ENCODE results near the gene SYT12.
"Not testable (repeated sequence)": the region's sequence is repeated elsewhere in the genome, so short reads cannot be mapped to it uniquely, and the experiment has no call there.

SYT12 gene, protein sequence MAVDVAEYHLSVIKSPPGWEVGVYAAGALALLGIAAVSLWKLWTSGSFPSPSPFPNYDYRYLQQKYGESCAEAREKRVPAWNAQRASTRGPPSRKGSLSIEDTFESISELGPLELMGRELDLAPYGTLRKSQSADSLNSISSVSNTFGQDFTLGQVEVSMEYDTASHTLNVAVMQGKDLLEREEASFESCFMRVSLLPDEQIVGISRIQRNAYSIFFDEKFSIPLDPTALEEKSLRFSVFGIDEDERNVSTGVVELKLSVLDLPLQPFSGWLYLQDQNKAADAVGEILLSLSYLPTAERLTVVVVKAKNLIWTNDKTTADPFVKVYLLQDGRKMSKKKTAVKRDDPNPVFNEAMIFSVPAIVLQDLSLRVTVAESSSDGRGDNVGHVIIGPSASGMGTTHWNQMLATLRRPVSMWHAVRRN

GRCh38 chr11:67022961-67023956, at the start of gene SYT12:
SYT12 (plus strand) TSS chr11:67023134; CDS start chr11:67030145, 7,011 bp downstream.
- DNase-seq = peak; percentile 60

- no peak for DNase-seq
Measured at GRCh38 chr11:66973956-66974580, 48.9 kb upstream of the SYT12 start.

DNA sequence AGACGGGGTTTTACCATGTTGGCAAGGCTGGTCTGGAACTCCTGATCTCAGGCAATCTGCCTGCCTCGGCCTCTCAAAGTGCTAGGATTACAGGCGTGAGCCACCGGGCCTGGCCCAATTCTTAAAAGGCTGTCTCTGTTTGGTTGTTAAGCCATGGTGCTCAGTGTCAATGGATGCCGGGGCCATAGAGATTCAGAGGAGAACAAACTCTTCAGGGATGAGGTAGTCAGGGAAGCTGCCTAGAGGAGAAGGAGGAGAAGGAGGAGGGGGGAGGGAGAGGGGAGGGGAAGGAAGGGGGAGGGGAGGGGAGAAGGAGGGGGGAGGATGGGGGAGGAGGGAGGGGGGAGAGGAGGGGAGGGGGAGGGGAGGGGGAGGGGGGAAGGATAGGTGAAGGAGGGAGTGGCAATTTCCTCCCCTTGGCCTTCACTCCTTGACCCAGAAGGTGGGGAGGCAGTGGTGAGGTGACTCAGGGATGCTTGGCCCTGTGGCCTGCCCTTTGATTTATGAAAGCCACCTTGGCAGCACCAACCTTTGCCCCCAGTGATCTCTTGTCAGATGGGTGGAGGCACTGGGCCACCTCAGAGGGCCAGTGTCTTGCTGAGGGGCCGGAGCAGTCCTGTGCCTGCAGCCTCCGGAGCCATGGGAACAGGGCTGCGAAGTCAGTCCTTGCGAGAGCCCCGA, 48.1 kb upstream of the SYT12 start, which contains the start of gene C11orf86:
Gene C11orf86, plus strand, starts transcription at position 581 of the 681 bp plus-strand sequence. Its CDS starts 59 bp downstream, at position 640.
- DNase-seq = no peak

DNA sequence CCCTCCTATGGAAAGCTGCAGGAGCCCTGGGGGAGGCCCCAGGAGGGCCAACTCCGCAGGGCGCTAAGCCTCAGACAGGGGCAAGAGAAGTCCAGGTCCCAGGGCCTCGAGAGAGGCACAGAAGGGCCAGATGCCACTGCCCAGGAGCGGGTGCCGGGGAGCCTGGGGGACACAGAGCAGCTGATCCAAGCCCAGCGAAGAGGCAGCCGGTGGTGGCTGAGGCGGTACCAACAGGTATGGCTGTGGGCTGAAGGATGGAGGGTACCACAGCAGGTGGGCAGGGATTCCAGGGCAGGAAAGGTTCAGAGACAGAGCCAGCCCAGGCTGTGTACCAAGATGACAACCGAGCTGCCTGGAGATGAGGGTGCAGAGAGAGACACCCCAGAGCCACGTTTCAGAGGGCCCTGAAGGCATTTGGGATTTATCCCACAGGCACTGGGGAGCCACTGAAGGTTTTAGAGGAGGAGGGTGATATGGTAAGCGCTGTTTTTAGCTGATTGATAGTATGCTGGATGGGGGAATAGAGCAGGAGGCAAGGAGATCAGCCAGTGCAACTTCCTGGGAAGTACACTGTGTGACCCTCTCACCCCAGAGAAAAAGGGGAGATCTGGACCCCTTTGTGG, 47.4 kb upstream of the SYT12 start:
- no peak for DNase-seq

GRCh38 chr11:66976028-66976467, 46.9 kb upstream of the SYT12 start:
- DNase-seq = peak; percentile 48

DNA sequence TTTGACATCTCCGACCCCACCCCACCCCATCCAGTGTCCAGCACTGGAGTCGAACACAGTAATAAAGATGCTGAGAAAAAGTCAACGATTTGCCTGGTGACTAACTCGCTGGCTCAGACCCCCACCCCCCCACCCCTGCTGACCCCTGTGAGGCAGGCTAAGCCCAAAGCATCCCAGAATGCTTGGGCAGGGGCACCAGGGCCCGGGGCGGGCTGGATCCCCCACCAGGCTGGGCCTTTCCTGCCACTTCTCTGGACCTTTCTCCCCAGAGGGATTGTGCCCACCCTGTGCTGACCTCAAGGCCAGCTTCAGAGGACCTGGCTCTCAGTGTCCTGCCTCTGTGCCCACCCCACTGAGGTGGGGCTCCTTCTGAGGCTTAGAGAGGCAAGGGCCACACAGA, 46.0 kb upstream of the SYT12 start:
- DNase-seq = no peak

DNA sequence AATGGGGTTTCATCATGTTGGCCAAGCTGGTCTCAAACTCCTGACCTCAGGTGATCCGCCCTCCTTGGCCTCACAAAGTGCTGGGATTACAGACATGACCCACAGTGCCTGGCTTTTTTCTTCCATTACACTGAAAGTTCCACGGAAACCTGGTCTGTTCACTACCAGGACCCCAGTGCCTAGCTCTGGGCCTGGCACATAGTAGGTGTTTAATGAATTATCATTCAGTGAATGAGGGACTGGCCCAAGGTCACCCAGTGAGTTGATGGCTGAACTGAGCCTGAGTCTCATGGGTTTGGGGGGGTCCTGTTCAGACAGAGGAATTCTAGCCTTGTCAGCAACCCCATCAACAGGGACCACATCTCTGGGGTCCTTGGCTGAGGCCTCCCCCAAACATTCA, 44.7 kb upstream of the SYT12 start:
- DNase-seq = no peak

GRCh38 chr11:66978717-66979116, 44.2 kb upstream of the SYT12 start:
- no peak for DNase-seq

DNA sequence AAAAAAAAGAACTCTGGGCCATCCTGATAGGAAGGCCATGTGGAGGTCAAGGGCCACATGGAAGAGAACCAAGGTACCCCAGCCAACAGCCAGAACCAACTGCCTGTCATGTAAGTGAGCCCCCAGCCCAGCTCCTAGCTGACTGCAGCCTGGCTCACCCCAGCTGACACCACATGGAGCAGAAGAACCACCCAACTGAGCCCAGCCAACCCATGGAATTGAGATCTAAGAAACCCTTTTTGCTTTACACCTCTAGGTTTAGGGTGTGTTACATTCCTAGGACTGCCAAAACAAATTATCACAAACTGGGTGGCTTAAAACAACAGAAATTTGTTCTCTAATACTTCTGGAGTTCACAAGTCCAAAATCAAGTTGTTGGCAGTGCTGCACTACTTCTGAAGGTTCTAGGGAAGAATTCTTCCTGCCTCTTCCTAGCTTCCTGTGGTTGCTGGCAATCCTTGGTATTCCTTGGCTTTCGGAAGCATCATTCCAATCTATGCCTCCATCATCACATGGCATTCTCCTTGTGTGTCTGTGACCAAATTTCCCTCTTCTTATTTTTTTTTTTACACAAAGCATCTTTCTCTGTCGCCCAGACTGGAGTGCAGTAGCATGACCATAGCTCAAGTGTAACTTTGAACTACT, 43.5 kb upstream of the SYT12 start:
- DNase-seq = no peak

DNA sequence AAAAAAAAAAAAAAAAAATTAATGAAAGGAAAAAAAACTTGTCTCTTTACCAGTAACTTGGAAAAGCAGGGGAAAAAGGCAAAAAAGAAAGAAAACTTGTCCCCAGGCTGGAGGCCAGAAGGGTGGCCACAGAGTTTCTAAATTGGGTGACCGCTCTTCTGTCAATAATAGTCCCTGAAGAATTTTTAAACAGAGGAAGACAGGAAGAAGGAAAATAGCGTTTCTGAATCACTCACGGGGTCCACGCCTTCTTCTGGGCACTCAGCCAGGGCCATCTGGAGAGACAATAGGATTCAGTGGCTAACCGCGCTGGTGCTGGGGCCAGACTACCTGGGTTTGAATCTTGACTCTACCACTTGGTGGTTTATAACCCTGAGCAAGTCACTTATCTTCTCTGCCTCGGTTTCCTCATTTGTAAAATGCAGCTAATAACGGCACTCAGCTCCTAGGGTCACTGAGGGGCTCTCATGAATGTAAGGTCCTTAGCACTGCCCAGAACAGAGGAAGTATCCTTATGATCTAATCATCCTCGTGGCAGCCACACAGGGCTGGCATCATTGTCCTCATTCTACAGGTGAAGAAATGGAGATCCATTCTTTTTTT, 40.9 kb upstream of the SYT12 start:
- DNase-seq = peak; percentile 94

- no peak for DNase-seq
Measured at GRCh38 chr11:66983275-66983924, 39.5 kb upstream of the SYT12 start.

DNA sequence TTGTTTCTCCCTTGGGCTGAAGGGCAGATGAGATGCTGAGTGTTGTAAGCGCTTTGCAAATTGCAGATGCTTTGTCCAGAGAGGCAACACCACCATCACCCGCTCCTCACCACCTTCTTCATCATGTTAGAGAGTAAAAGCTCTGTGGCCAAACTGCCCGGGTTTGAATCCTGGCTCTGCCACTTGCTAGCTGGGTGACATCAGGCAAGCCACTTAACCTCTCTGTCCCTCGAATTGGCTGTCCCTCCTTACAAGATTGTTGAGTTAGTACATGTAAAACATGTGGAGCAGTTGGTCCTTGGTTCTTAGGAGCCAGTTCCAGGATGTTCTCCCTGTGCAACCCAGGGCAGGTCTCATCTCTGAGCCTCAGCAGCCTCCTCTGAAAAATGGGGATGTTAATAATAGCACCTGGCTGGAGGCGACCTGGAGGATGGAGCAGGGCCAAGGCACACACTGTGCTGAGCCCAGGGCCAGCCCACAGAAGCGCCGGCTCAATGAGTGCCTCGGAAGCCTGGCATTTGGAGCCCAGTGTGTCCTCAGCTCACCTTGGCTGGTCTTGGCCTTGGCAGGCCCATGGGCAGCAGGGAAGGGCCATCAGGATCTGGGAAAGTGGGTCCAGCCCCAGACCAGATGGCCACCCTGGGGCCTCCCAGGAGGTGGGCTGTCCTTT, 37.3 kb upstream of the SYT12 start:
- DNase-seq = no peak

DNA sequence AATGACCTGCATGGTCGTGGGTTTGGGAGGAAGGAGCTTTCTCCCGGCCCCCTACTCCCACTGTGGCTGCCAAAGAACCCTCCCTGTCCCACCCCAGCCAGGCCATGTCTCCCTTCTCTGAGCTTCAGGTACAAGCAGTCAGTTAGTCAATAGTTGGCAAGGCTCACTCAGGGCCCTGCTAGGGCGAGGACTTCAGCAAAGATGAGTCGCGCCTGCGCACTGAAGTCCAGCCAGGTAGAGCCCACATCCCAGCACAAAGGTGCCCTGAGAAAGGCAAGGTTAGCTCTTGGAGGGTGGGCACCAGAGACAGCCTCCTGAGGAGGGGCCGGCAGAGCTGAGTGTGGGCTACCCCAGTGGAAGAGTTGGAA, 36.8 kb upstream of the SYT12 start:
- no peak for DNase-seq

- no peak for DNase-seq
Measured at GRCh38 chr11:66987158-66987620, 35.7 kb upstream of the SYT12 start.

GRCh38 chr11:66987924-66988637, 34.9 kb upstream of the SYT12 start:
- DNase-seq = no peak

GRCh38 chr11:66988741-66989140, 34.2 kb upstream of the SYT12 start:
- not testable (repeated sequence) for DNase-seq

DNA sequence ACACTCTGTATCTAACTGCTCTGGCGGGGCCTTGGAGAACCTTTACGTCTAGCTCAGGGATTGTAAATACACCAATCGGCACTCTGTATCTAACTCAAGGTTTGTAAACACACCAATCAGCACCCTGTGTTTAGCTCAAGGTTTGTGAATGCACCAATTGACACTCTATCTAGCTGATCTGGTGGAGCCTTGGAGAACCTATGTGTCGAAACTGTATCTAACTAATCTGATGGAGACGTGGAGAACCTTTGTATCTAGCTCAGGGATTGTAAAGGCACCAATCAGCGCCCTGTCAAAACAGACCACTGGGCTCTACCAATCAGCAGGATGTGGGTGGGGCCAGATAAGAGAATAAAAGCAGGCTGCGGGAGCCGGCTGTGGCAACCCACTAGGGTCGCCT, 33.6 kb upstream of the SYT12 start:
- not testable (repeated sequence) for DNase-seq

- DNase-seq = no peak
Measured at GRCh38 chr11:66992041-66992440, 30.9 kb upstream of the SYT12 start.
